HepG2 (cell line): Measurements from ENCODE around the gene PPOX. TPM values are rescaled to one million over a fixed set of nuclear protein-coding genes. Genes with fewer than 3 reads are reported as not detected.
A peak's percentile ranks its signal among the peaks of the same experiment; 100 is the strongest.

Source experiments
- GFI1 ChIP-seq: sonication (generic); formaldehyde crosslinking; IDR thresholded peaks from 2 replicates; pipeline ENCODE4 v1.5.0; 2020; ENCODE audit warnings: missing genetic modification reagents, mild to moderate bottlenecking, borderline replicate concordance
- HDAC2 ChIP-seq: sonication (generic); formaldehyde crosslinking; IDR thresholded peaks from 2 replicates; pipeline ENCODE4 v1.4.0; 2020; ENCODE audit warnings: missing genetic modification reagents
- MYC ChIP-seq: sonication (generic); formaldehyde crosslinking; IDR thresholded peaks from 2 replicates; pipeline ENCODE4 v1.9.0; 2021; ENCODE audit warnings: missing genetic modification reagents, borderline replicate concordance
- NR2C2 ChIP-seq: sonication (generic); formaldehyde crosslinking; IDR thresholded peaks from 2 replicates; pipeline ENCODE4 v1.4.0; 2020; ENCODE audit warnings: missing genetic modification reagents, mild to moderate bottlenecking, moderate library complexity, borderline replicate concordance
- PCBP2 ChIP-seq: fragments of 200-400 bp; formaldehyde crosslinking; optimal IDR thresholded peaks from 2 replicates; pipeline ENCODE3; 2018; ENCODE audit warnings: low read length, low read depth; ENCODE audit not compliant: poor library complexity, severe bottlenecking
- SNAI1 ChIP-seq: sonication (generic); formaldehyde crosslinking; IDR thresholded peaks from 2 replicates; pipeline ENCODE4 v1.5.0; 2020; ENCODE audit warnings: mild to moderate bottlenecking, missing genetic modification reagents, borderline replicate concordance
- SOX5 ChIP-seq: IDR thresholded peaks from 2 replicates; pipeline ENCODE4 v1.6.1; 2016; ENCODE audit warnings: borderline replicate concordance
- U2AF2 ChIP-seq: fragments of 200-400 bp; formaldehyde crosslinking; IDR thresholded peaks from 2 replicates; pipeline ENCODE4 v1.6.1; 2017; ENCODE audit warnings: low read depth, mild to moderate bottlenecking, low read length
- ZNF660 ChIP-seq: sonication (generic); formaldehyde crosslinking; IDR thresholded peaks from 2 replicates; pipeline ENCODE4 v1.5.1; 2020; ENCODE audit warnings: mild to moderate bottlenecking, low read depth, missing genetic modification reagents, borderline replicate concordance
- ZNF83 ChIP-seq: sonication (generic); formaldehyde crosslinking; IDR thresholded peaks from 2 replicates; pipeline ENCODE4 v1.4.0; 2020; ENCODE audit warnings: missing genetic modification reagents, mild to moderate bottlenecking, borderline replicate concordance
- polyA plus RNA-seq, 8 experiments: library from polyadenylated mRNA; depleted of rRNA in 3 of 8; stranded (reverse) in 7 of 8; unstranded in 1 of 8; fragments of >200 nt; fragmentation: Illumina TruSeq in 4 of 8; extraction: Trizol in 4 of 8; gene quantifications; 2 replicates each; pipeline versions ENCODE4 v1.2.1 to v1.2.3, GENCODE V29; 2011 to 2016; ENCODE audit warnings: low read depth in 4 of 8, missing spikeins in 1 of 8, mixed read lengths in 1 of 8; ENCODE audit not compliant: insufficient read depth in 1 of 8
- total RNA-seq, 5 experiments: library from RNA; depleted of rRNA; stranded (reverse); fragments of >200 nt; fragmentation: Illumina TruSeq; extraction: Trizol; gene quantifications; 2 replicates each; pipeline ENCODE4 v1.2.3, GENCODE V29; 2016; ENCODE audit warnings: low read depth in 1 of 5
- TF ChIP-seq, protein P1 (sequence below): sonication (generic); formaldehyde crosslinking; IDR thresholded peaks from 2 replicates; pipeline ENCODE4 v1.5.1; 2020; ENCODE audit warnings: missing genetic modification reagents, mild to moderate bottlenecking, borderline replicate concordance
- TF ChIP-seq, protein P2 (sequence below): IDR thresholded peaks from 2 replicates; pipeline ENCODE4 v1.6.1; 2016
- TF ChIP-seq, protein P3 (sequence below), 2 experiments: IDR thresholded peaks; 2 replicates each; pipeline ENCODE4 v1.6.1; 2011 to 2012; ENCODE audit warnings: low read length in 2 of 2, borderline replicate concordance in 1 of 2, low read depth in 1 of 2, mild to moderate bottlenecking in 1 of 2, moderate library complexity in 1 of 2
- TF ChIP-seq, protein P4 (sequence below): sonication (generic); formaldehyde crosslinking; IDR thresholded peaks from 2 replicates; pipeline ENCODE4 v1.9.0; 2022; ENCODE audit warnings: low read depth, missing genetic modification reagents
- TF ChIP-seq, protein P5 (sequence below): IDR thresholded peaks from 2 replicates; pipeline ENCODE4 v1.6.1; 2012; ENCODE audit warnings: inconsistent platforms

The PPOX gene
- total and polyA plus RNA-seq, 2 of the 13 experiments (the other 11 are each of a cell fraction or from before 2014, with no cell fraction given) = 15.5 to 27.7 TPM

DNA sequence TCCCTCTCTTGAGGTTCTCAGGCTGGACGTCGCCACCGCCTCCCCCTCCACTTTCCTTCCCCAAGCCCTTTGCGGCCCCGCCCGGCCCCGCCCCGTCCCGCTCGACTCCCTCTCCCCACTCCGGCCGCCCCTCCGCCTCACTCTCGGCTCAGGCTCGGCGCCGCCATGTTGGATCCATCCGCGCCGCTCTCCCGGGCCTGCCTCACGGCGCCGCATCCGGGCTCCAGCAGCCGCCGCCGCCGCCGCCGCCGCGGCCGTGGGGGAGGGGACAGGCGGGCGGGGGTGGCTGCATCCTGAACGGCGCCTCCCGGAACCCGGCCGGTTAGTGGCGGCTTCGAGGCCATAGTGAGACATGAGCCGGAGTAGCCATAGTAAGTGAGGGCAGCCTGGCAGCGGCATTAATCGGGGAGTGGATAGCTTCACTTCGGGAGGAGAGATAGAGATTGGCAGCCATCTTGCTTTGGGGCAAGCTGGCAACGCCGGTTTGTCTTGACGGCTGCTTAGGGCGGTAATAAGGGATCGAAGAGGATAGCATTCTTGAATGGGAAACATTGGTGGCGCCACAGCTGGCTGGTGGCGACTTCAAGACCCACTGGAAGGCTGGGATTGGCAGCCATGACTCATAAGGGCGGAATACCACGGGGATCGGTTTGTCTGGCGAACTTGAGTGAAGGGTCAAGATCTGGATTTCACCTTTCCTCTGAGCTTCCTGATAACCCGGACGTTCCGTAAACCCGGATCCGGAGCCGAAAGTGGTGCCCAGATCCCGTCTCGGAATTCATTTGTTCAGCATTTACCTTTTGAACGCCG lies 33.6 kb upstream of the PPOX start, which contains the start of gene DEDD (continued):
- TF ChIP-seq, protein P1, sequence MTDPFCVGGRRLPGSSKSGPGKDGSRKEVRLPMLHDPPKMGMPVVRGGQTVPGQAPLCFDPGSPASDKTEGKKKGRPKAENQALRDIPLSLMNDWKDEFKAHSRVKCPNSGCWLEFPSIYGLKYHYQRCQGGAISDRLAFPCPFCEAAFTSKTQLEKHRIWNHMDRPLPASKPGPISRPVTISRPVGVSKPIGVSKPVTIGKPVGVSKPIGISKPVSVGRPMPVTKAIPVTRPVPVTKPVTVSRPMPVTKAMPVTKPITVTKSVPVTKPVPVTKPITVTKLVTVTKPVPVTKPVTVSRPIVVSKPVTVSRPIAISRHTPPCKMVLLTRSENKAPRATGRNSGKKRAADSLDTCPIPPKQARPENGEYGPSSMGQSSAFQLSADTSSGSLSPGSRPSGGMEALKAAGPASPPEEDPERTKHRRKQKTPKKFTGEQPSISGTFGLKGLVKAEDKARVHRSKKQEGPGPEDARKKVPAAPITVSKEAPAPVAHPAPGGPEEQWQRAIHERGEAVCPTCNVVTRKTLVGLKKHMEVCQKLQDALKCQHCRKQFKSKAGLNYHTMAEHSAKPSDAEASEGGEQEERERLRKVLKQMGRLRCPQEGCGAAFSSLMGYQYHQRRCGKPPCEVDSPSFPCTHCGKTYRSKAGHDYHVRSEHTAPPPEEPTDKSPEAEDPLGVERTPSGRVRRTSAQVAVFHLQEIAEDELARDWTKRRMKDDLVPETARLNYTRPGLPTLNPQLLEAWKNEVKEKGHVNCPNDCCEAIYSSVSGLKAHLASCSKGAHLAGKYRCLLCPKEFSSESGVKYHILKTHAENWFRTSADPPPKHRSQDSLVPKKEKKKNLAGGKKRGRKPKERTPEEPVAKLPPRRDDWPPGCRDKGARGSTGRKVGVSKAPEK (CRISPR knock-in tag) = no peak
- TF ChIP-seq NR2C2 (CRISPR knock-in tag) (peak; percentile 96), ZNF83 (CRISPR knock-in tag) (no peak), HDAC2 (CRISPR knock-in tag) (peak; percentile 47; the same call in 1 of the 2 replicates), GFI1 (CRISPR knock-in tag) (no peak; the same call in 1 of the 2 replicates), PCBP2 (no peak), MYC (no peak), U2AF2 (no peak), ZNF660 (CRISPR knock-in tag) (no peak), SNAI1 (no peak), SOX5 (no peak; the same call in 1 of the 2 replicates)
- TF ChIP-seq, protein P2, sequence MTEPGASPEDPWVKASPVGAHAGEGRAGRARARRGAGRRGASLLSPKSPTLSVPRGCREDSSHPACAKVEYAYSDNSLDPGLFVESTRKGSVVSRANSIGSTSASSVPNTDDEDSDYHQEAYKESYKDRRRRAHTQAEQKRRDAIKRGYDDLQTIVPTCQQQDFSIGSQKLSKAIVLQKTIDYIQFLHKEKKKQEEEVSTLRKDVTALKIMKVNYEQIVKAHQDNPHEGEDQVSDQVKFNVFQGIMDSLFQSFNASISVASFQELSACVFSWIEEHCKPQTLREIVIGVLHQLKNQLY (CRISPR knock-in tag) = no peak
- TF ChIP-seq, protein P3, sequence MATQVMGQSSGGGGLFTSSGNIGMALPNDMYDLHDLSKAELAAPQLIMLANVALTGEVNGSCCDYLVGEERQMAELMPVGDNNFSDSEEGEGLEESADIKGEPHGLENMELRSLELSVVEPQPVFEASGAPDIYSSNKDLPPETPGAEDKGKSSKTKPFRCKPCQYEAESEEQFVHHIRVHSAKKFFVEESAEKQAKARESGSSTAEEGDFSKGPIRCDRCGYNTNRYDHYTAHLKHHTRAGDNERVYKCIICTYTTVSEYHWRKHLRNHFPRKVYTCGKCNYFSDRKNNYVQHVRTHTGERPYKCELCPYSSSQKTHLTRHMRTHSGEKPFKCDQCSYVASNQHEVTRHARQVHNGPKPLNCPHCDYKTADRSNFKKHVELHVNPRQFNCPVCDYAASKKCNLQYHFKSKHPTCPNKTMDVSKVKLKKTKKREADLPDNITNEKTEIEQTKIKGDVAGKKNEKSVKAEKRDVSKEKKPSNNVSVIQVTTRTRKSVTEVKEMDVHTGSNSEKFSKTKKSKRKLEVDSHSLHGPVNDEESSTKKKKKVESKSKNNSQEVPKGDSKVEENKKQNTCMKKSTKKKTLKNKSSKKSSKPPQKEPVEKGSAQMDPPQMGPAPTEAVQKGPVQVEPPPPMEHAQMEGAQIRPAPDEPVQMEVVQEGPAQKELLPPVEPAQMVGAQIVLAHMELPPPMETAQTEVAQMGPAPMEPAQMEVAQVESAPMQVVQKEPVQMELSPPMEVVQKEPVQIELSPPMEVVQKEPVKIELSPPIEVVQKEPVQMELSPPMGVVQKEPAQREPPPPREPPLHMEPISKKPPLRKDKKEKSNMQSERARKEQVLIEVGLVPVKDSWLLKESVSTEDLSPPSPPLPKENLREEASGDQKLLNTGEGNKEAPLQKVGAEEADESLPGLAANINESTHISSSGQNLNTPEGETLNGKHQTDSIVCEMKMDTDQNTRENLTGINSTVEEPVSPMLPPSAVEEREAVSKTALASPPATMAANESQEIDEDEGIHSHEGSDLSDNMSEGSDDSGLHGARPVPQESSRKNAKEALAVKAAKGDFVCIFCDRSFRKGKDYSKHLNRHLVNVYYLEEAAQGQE (IDR thresholded peaks at IDR 0.05; ENCODE audit: borderline replicate concordance in 1 of 2, low read depth in 1 of 2, low read length in 2 of 2) = no peak
- TF ChIP-seq, protein P4, sequence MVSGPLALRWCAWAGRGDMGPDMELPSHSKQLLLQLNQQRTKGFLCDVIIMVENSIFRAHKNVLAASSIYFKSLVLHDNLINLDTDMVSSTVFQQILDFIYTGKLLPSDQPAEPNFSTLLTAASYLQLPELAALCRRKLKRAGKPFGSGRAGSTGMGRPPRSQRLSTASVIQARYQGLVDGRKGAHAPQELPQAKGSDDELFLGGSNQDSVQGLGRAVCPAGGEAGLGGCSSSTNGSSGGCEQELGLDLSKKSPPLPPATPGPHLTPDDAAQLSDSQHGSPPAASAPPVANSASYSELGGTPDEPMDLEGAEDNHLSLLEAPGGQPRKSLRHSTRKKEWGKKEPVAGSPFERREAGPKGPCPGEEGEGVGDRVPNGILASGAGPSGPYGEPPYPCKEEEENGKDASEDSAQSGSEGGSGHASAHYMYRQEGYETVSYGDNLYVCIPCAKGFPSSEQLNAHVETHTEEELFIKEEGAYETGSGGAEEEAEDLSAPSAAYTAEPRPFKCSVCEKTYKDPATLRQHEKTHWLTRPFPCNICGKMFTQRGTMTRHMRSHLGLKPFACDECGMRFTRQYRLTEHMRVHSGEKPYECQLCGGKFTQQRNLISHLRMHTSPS (CRISPR knock-in tag) = no peak
- TF ChIP-seq, protein P5, sequence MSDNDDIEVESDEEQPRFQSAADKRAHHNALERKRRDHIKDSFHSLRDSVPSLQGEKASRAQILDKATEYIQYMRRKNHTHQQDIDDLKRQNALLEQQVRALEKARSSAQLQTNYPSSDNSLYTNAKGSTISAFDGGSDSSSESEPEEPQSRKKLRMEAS = peak; percentile 40
